Transverse colon (tissue), 4 donors: Measurements from ENCODE around the gene FAM53A. TPM values are rescaled to one million over a fixed set of nuclear protein-coding genes. Genes with fewer than 3 reads are reported as not detected.
"Not testable (repeated sequence)": the region's sequence is repeated elsewhere in the genome, so short reads cannot be mapped to it uniquely, and the experiment has no call there.

ENCODE experiments used
- DNase-seq: peaks from one replicate; pipeline ENCODE4 v3.0.0-alpha.2; 2019
- H3K27ac ChIP-seq, 4 donors: fragments of 200-600 bp; sonication (generic); 2 replicates each; pipeline ENCODE4 v1.5.1; 2016 to 2018; ENCODE audit warnings: inconsistent platforms in 4 of 4
- H3K27me3 ChIP-seq: fragments of 200-600 bp; sonication (generic); 2 replicates; pipeline ENCODE4 v1.5.1; 2017; ENCODE audit warnings: inconsistent platforms
- H3K36me3 ChIP-seq, 4 donors: fragments of 200-600 bp; sonication (generic); 2 replicates each; pipeline ENCODE4 v1.5.1; 2017 to 2019; ENCODE audit warnings: inconsistent platforms in 4 of 4
- H3K4me1 ChIP-seq, 4 donors: fragments of 200-600 bp; sonication (generic); 2 replicates each; pipeline ENCODE4 v1.5.1; 2017 to 2020; ENCODE audit warnings: inconsistent platforms in 4 of 4
- H3K4me3 ChIP-seq, 4 donors: fragments of 200-600 bp; sonication (generic); 1 replicate in 1 of 4; 2 replicates in 3 of 4; pipeline versions ENCODE4 v1.5.1 to v1.6.1; 2017 to 2019; ENCODE audit warnings: inconsistent platforms in 4 of 4
- H3K9me3 ChIP-seq, 2 donors: fragments of 200-600 bp; sonication (generic); 2 replicates each; pipeline ENCODE4 v1.5.1; 2017 to 2019; ENCODE audit warnings: inconsistent platforms in 2 of 2
- CTCF ChIP-seq, 5 experiments: fragments of 200-600 bp in 3 of 5; fragments of 450-650 bp in 2 of 5; sonication (generic) in 3 of 5; IDR thresholded peaks; 1 replicate in 2 of 5; 2 replicates in 3 of 5; pipeline ENCODE4 v1.5.1; 2016 to 2017; ENCODE audit warnings: antibody characterized with exemption in 5 of 5, inconsistent platforms in 3 of 5, mild to moderate bottlenecking in 2 of 5, moderate library complexity in 1 of 5
- EP300 ChIP-seq: sonication (generic); formaldehyde crosslinking; IDR thresholded peaks from one replicate; pipeline ENCODE4 v1.6.1; 2017; ENCODE audit warnings: antibody characterized with exemption, low read depth
- POLR2A ChIP-seq: fragments of 450-650 bp; IDR thresholded peaks from one replicate; pipeline ENCODE4 v1.6.1; 2016; ENCODE audit warnings: antibody characterized with exemption, mild to moderate bottlenecking, moderate library complexity
- POLR2AphosphoS5 ChIP-seq, 3 donors: sonication (generic); formaldehyde crosslinking; IDR thresholded peaks; one replicate each; pipeline ENCODE4 v1.6.1; 2016; ENCODE audit warnings: antibody characterized with exemption in 3 of 3
- WGBS, 2 donors: methylation state at CpG; one replicate each; pipeline ENCODE4 v1.1.5; 2018; ENCODE audit warnings: low coverage in 1 of 2; 5-methylcytosine and 5-hydroxymethylcytosine counted together
- in situ Hi-C, 4 donors: fragments of 200-750 bp; cut with MboI; loops; one replicate each; pipeline versions ENCODE4 v1.15.0 to v1.15.1; 2017; ENCODE audit warnings: low sequenced_read_pairs in 3 of 4, low pct_ligation_motif_present in 1 of 4, low pct_unique_long_range_greater_than_20kb in 1 of 4
- intact Hi-C: fragments of 100-400 bp; cut with DNase I; formaldehyde crosslinking; loops from one replicate; pipeline ENCODE4 v1.15.1; 2023; ENCODE audit warnings: low total_unique reads
- total RNA-seq, 4 donors: library from RNA; depleted of rRNA; stranded (reverse); fragments of >200 nt; gene quantifications; one replicate each; pipeline ENCODE4 v1.1.0, GENCODE V29; 2016

FAM53A gene
- total RNA-seq, 4 donors from 2014 or later: 1.4 to 32.9 (median 2.7) TPM

- Histone ChIP-seq H3K27ac (no peak overlapping the region), H3K4me3 (no peak overlapping the region), H3K4me1 (no peaks in the 10 kb centered on the region), H3K9me3 (no peaks in the 10 kb centered on the region), H3K36me3 (no peaks in the 10 kb centered on the region), H3K27me3 (no peaks in the 10 kb centered on the region)
- no peak for DNase-seq
- TF ChIP-seq POLR2AphosphoS5 (IDR thresholded peaks at IDR 0.05): no peak
- no peak for TF ChIP-seq EP300
- no peak for TF ChIP-seq POLR2A
- no peak for TF ChIP-seq CTCF (IDR thresholded peaks at IDR 0.05)
- WGBS, 2 donors: 93% methylated on average over 7 of the region's 7 CpGs; no CpG with 5 or more reads in 1 of the 2 donors
- in situ Hi-C loops (loop anchor here in 1 of 4 donors (25.0 kb wide), 1 partner anchor 279 kb away; no protein-coding TSS in a partner anchor), intact Hi-C loops (no loop called here)
Observed at GRCh38 chr4:1641671-1642070, 42.4 kb downstream of the FAM53A start.

GRCh38 chr4:1640716-1641503, 43.2 kb downstream of the FAM53A start:
- H3K4me1 ChIP-seq, DNase-seq, H3K27me3 ChIP-seq, H3K36me3 ChIP-seq, H3K27ac ChIP-seq, H3K4me3 ChIP-seq, H3K9me3 ChIP-seq, intact Hi-C loops: not testable (repeated sequence)
- in situ Hi-C loops: loop anchor here in 1 of 4 donors (25.0 kb wide), 1 partner anchor 279 kb away; no protein-coding TSS in a partner anchor
- WGBS, 2 donors: 91% methylated on average over 14 of the region's 35 CpGs; no CpG with 5 or more reads in 1 of the 2 donors

- WGBS, 2 donors: 81% methylated on average over 16 of the region's 16 CpGs; no CpG with 5 or more reads in 1 of the 2 donors
- in situ Hi-C loops (loop anchor here in 1 of 4 donors (25.0 kb wide), 1 partner anchor 278 kb away; no protein-coding TSS in a partner anchor), intact Hi-C loops (no loop called here)
- H3K27ac ChIP-seq: no peak overlapping the region
- H3K36me3 ChIP-seq: no peaks in the 10 kb centered on the region
- DNase-seq: no peak
- peaks cover 3% of the 10 kb centered on the region for H3K27me3 ChIP-seq
- H3K4me3 ChIP-seq: no peak overlapping the region
- H3K4me1 ChIP-seq: no peaks in the 10 kb centered on the region
- no peaks in the 10 kb centered on the region for H3K9me3 ChIP-seq
- no peak for TF ChIP-seq POLR2A
- TF ChIP-seq POLR2AphosphoS5 (IDR thresholded peaks at IDR 0.05): no peak
- TF ChIP-seq CTCF (IDR thresholded peaks at IDR 0.05): no peak
- no peak for TF ChIP-seq EP300
Observed at GRCh38 chr4:1640190-1640589, 43.9 kb downstream of the FAM53A start.

- H3K4me3 ChIP-seq: no peak overlapping the region
- H3K36me3 ChIP-seq: no peaks in the 10 kb centered on the region
- no peaks in the 10 kb centered on the region for H3K9me3 ChIP-seq
- peaks cover 7% of the 10 kb centered on the region for H3K27me3 ChIP-seq
- in situ Hi-C loops (loop anchor here in 1 of 4 donors (25.0 kb wide), 1 partner anchor 277 kb away; no protein-coding TSS in a partner anchor), intact Hi-C loops (no loop called here)
- no peak overlapping the region for H3K27ac ChIP-seq
- H3K4me1 ChIP-seq: no peaks in the 10 kb centered on the region
- 70% methylated on average over 11 of the region's 11 CpGs; no CpG with 5 or more reads in 1 of the 2 donors for WGBS, 2 donors
- no peak for DNase-seq
- no peak for TF ChIP-seq CTCF (IDR thresholded peaks at IDR 0.05)
- no peak for TF ChIP-seq EP300
- no peak for TF ChIP-seq POLR2A
- TF ChIP-seq POLR2AphosphoS5 (IDR thresholded peaks at IDR 0.05): no peak
Observed at GRCh38 chr4:1639299-1639868, 44.7 kb downstream of the FAM53A start.
